HepG2 (cell line): ENCODE data around the gene EBP. TPM values are rescaled to one million over a fixed set of nuclear protein-coding genes. Genes with fewer than 3 reads are reported as not detected.

Source experiments
- ATAC-seq: fragments of 200-7000 bp; cut with Tn5 transposase; 3 replicates; pipeline ENCODE4 v1.9.1; 2020; ENCODE audit warnings: mild to moderate bottlenecking, moderate library complexity
- BruUV-seq: library from RNA; stranded (reverse); fragments of 400-500 nt; replicated peaks from 2 replicates; lab custom pipeline; 2021; lab: Mats Ljungman, UMichigan
- CTCF ChIA-PET: fragments of 300-600 bp; formaldehyde crosslinking; extraction: SDS; loops from one replicate; lab custom pipeline; 2021; ENCODE audit warnings: low total read pairs, inconsistent platforms, low intra/inter-chr PET ratio; lab: Yijun Ruan, JAX
- POLR2A ChIA-PET: fragments of 350-600 bp; sonication (Branson Sonifier 250); formaldehyde crosslinking; loops from one replicate; lab custom pipeline; 2020; ENCODE audit warnings: antibody characterized with exemption, inconsistent platforms; lab: Yijun Ruan, JAX
- DNase-seq: peaks from one replicate; pipeline ENCODE4 v3.0.0-alpha.2; 2015; ENCODE audit warnings: low spot score
- FAIRE-seq: peaks from 3 replicates; lab custom pipeline; 2011; peaks lifted over from hg19 to GRCh38; lab: Jason Lieb, UNC
- H2AFZ ChIP-seq: one replicate; pipeline ENCODE4 v1.6.1; 2011; ENCODE audit warnings: low read length, inconsistent platforms
- H3K27ac ChIP-seq: fragments of 300-600 bp; 3 replicates; pipeline ENCODE4 v1.8.0; 2011; ENCODE audit warnings: mixed run types, mild to moderate bottlenecking, mixed read lengths, low read length, inconsistent platforms; ENCODE audit not compliant: insufficient read depth; ENCODE audit errors: extremely low read length
- H3K27me3 ChIP-seq, 2 experiments: fragments of 200-600 bp in 1 of 2; 2 replicates in 1 of 2; 3 replicates in 1 of 2; pipeline versions ENCODE4 v1.6.0 to v1.8.0; 2011; ENCODE audit warnings: low read length in 2 of 2, mild to moderate bottlenecking in 2 of 2, moderate library complexity in 2 of 2, inconsistent platforms in 1 of 2; ENCODE audit not compliant: insufficient read depth in 2 of 2, control insufficient read depth in 1 of 2
- H3K36me3 ChIP-seq, 2 experiments: fragments of 200-600 bp in 1 of 2; replicated peaks in 1 of 2; 2 replicates in 1 of 2; 3 replicates in 1 of 2; pipeline versions ENCODE4 v1.5.1 to v1.8.0; 2011; ENCODE audit warnings: low read length in 2 of 2, inconsistent platforms in 1 of 2; ENCODE audit not compliant: insufficient read depth in 2 of 2, control insufficient read depth in 1 of 2
- H3K4me1 ChIP-seq: 2 replicates; pipeline ENCODE4 v1.5.1; 2012; ENCODE audit warnings: low read length, inconsistent platforms; ENCODE audit not compliant: insufficient read depth
- H3K4me2 ChIP-seq: 2 replicates; pipeline ENCODE4 v1.6.0; 2011; ENCODE audit warnings: low read depth, low read length, inconsistent platforms
- H3K4me3 ChIP-seq, 3 experiments: fragments of 200-600 bp in 1 of 3; sonication (generic), shearing (Covaris generic) in 1 of 3; replicated peaks in 1 of 3; 2 replicates each; pipeline ENCODE4 v1.5.1; 2011 to 2016; ENCODE audit warnings: low read length in 3 of 3, inconsistent platforms in 2 of 3, low read depth in 2 of 3, mild to moderate bottlenecking in 2 of 3, control low read depth in 1 of 3, mixed read lengths in 1 of 3; ENCODE audit not compliant: insufficient read depth in 1 of 3
- H3K79me2 ChIP-seq: one replicate; pipeline ENCODE4 v1.6.1; 2011; ENCODE audit warnings: low read length, inconsistent platforms; ENCODE audit not compliant: insufficient read depth
- H3K9ac ChIP-seq: 2 replicates; pipeline ENCODE4 v1.6.0; 2011; ENCODE audit warnings: mild to moderate bottlenecking, low read depth, low read length, inconsistent platforms; ENCODE audit not compliant: insufficient read depth
- H3K9me3 ChIP-seq: 2 replicates; pipeline ENCODE4 v1.5.1; 2012; ENCODE audit warnings: mild to moderate bottlenecking, low read length
- H4K20me1 ChIP-seq: 2 replicates; pipeline ENCODE4 v1.6.0; 2011; ENCODE audit warnings: inconsistent platforms, mild to moderate bottlenecking, low read length, moderate library complexity; ENCODE audit not compliant: insufficient read depth
- ATF4 ChIP-seq, 2 experiments: fragments of 450-650 bp in 1 of 2; sonication (generic) in 1 of 2; formaldehyde crosslinking; IDR thresholded peaks; 2 replicates each; pipeline versions ENCODE4 v1.5.0 to v1.8.0; 2020 to 2022; ENCODE audit warnings: mild to moderate bottlenecking in 1 of 2, missing genetic modification reagents in 1 of 2
- HMG20B ChIP-seq: conservative IDR thresholded peaks from 2 replicates; pipeline ENCODE4 v1.6.1; 2016; ENCODE audit warnings: missing genetic modification reagents, missing compliant biosample characterization
- HNF4G ChIP-seq, 2 experiments: sonication (generic) in 1 of 2; formaldehyde crosslinking in 1 of 2; IDR thresholded peaks; 2 replicates each; pipeline versions ENCODE4 v1.4.0 to v1.6.1; 2011 to 2020; ENCODE audit warnings: borderline replicate concordance in 2 of 2, low read depth in 2 of 2, mild to moderate bottlenecking in 2 of 2, low read length in 1 of 2, missing genetic modification reagents in 1 of 2, moderate library complexity in 1 of 2
- KLF16 ChIP-seq, 2 experiments: sonication (generic) in 1 of 2; formaldehyde crosslinking in 1 of 2; IDR thresholded peaks; 2 replicates each; pipeline versions ENCODE4 v1.6.1 to v1.8.0; 2016 to 2023; ENCODE audit warnings: missing genetic modification reagents in 2 of 2, missing compliant biosample characterization in 1 of 2
- MAFG ChIP-seq: sonication (generic); formaldehyde crosslinking; IDR thresholded peaks from 2 replicates; pipeline ENCODE4 v1.5.1; 2020; ENCODE audit warnings: mild to moderate bottlenecking, missing genetic modification reagents
- RELA ChIP-seq: sonication (generic); formaldehyde crosslinking; IDR thresholded peaks from 2 replicates; pipeline ENCODE4 v1.4.0; 2020; ENCODE audit warnings: missing genetic modification reagents
- RORA ChIP-seq: sonication (generic); formaldehyde crosslinking; IDR thresholded peaks from 2 replicates; pipeline ENCODE4 v1.5.0; 2020; ENCODE audit warnings: mild to moderate bottlenecking, missing genetic modification reagents, moderate library complexity
- SMAD1 ChIP-seq: sonication (generic); formaldehyde crosslinking; IDR thresholded peaks from 2 replicates; pipeline ENCODE4 v1.4.0; 2020; ENCODE audit warnings: missing genetic modification reagents, low read depth, mild to moderate bottlenecking, borderline replicate concordance
- SMARCE1 ChIP-seq: fragments of 450-650 bp; IDR thresholded peaks from 2 replicates; pipeline ENCODE4 v1.6.1; 2017; ENCODE audit warnings: borderline replicate concordance
- TCF7L2 ChIP-seq: IDR thresholded peaks from 2 replicates; pipeline ENCODE4 v1.6.1; 2011; ENCODE audit warnings: mild to moderate bottlenecking, low read depth, low read length, moderate library complexity
- ZFAT ChIP-seq: sonication (generic); formaldehyde crosslinking; conservative IDR thresholded peaks from 2 replicates; pipeline ENCODE4 v1.8.1; 2023; ENCODE audit warnings: missing genetic modification reagents, inconsistent platforms
- ZNF12 ChIP-seq: sonication (generic); formaldehyde crosslinking; IDR thresholded peaks from 2 replicates; pipeline ENCODE4 v1.5.0; 2020; ENCODE audit warnings: missing genetic modification reagents
- ZNF143 ChIP-seq: sonication (generic); formaldehyde crosslinking; IDR thresholded peaks from 2 replicates; pipeline ENCODE4 v1.4.0; 2020; ENCODE audit warnings: missing genetic modification reagents
- ZNF264 ChIP-seq: sonication (generic); formaldehyde crosslinking; IDR thresholded peaks from 2 replicates; pipeline ENCODE4 v1.4.0; 2020; ENCODE audit warnings: missing genetic modification reagents
- ZNF280D ChIP-seq: sonication (generic); formaldehyde crosslinking; IDR thresholded peaks from 2 replicates; pipeline ENCODE4 v1.5.1; 2020; ENCODE audit warnings: mild to moderate bottlenecking, missing genetic modification reagents
- ZNF441 ChIP-seq: sonication (generic); formaldehyde crosslinking; IDR thresholded peaks from 2 replicates; pipeline ENCODE4 v1.7.0; 2021; ENCODE audit warnings: missing genetic modification reagents, borderline replicate concordance
- WGBS: methylation state at CpG from one replicate; pipeline ENCODE4 v1.1.6; 2017; ENCODE audit warnings: low lambda C conversion rate; 5-methylcytosine and 5-hydroxymethylcytosine counted together
- in situ Hi-C: cut with HindIII; loops from 2 replicates; pipeline ENCODE4 v1.10.0; 2017; ENCODE audit warnings: low pct_unique_long_range_greater_than_20kb; ENCODE audit not compliant: extremely low pct_ligation_motif_present
- intact Hi-C: fragments of 100-400 bp; cut with micrococcal nuclease; formaldehyde crosslinking; loops from one replicate; pipeline ENCODE4 v1.10.0; 2022; ENCODE audit not compliant: unreplicated experiment
- polyA plus RNA-seq, 8 experiments: library from polyadenylated mRNA; depleted of rRNA in 3 of 8; stranded (reverse) in 7 of 8; unstranded in 1 of 8; fragments of >200 nt; fragmentation: Illumina TruSeq in 4 of 8; extraction: Trizol in 4 of 8; gene quantifications; 2 replicates each; pipeline versions ENCODE4 v1.2.1 to v1.2.3, GENCODE V29; 2011 to 2016; ENCODE audit warnings: low read depth in 4 of 8, missing spikeins in 1 of 8, mixed read lengths in 1 of 8; ENCODE audit not compliant: insufficient read depth in 1 of 8
- total RNA-seq, 5 experiments: library from RNA; depleted of rRNA; stranded (reverse); fragments of >200 nt; fragmentation: Illumina TruSeq; extraction: Trizol; gene quantifications; 2 replicates each; pipeline ENCODE4 v1.2.3, GENCODE V29; 2016; ENCODE audit warnings: low read depth in 1 of 5

Gene EBP
- total and polyA plus RNA-seq, 2 of the 13 experiments (the other 11 are each of a cell fraction or from before 2014, with no cell fraction given), result 106 to 260 TPM

GRCh38 chrX:48512371-48512935 lies 9.2 kb upstream of the EBP start:
- no peak overlapping the region for H2AFZ ChIP-seq
- DNase-seq (no peak), ATAC-seq (no peak), FAIRE-seq (no peak)
- no peaks in the 10 kb centered on the region for H3K27me3 ChIP-seq
- no peaks in the 10 kb centered on the region for H3K4me1 ChIP-seq
- H3K4me2 ChIP-seq, result no peak overlapping the region
- H3K9ac ChIP-seq, result no peak overlapping the region
- intact Hi-C loops, result no loop called here
- no peak for TF ChIP-seq RORA (CRISPR knock-in tag)
- no peak for TF ChIP-seq TCF7L2
- no peak for TF ChIP-seq ZNF280D (CRISPR knock-in tag)
- no peak for TF ChIP-seq ZNF143 (CRISPR knock-in tag)
- TF ChIP-seq ZNF441 (CRISPR knock-in tag), result no peak
- TF ChIP-seq RELA, result no peak
- TF ChIP-seq ZFAT (CRISPR knock-in tag), result no peak
- TF ChIP-seq HMG20B (CRISPR knock-in tag), result no peak
- no peak for TF ChIP-seq MAFG (CRISPR knock-in tag)
- no peak for TF ChIP-seq SMAD1
- no peak for TF ChIP-seq SMARCE1
- TF ChIP-seq HNF4G (IDR thresholded peaks at IDR 0.05; ENCODE audit: borderline replicate concordance, low read depth, low read length), result no peak
- TF ChIP-seq HNF4G (CRISPR knock-in tag; IDR thresholded peaks at IDR 0.05; ENCODE audit: borderline replicate concordance, low read depth), result no peak
- no peak for TF ChIP-seq ZNF12 (CRISPR knock-in tag)
- TF ChIP-seq KLF16 (CRISPR knock-in tag; IDR thresholded peaks at IDR 0.05), result no peak
- no peak for TF ChIP-seq ZNF264
- TF ChIP-seq ATF4 (CRISPR knock-in tag; IDR thresholded peaks at IDR 0.05), result no peak
- H3K79me2 ChIP-seq, result no peaks in the 10 kb centered on the region
- no peak overlapping the region for H3K4me3 ChIP-seq
- no peaks in the 10 kb centered on the region for H3K9me3 ChIP-seq
- no peaks in the 10 kb centered on the region for H3K36me3 ChIP-seq
- BruUV-seq, result no TSS peak
- ChIA-PET POLR2A (no interaction called here), CTCF (interaction anchor here (1.8 kb wide), 1 partner anchor 429 kb away, joined by 6 read pairs; no protein-coding TSS in a partner anchor)
- no peak overlapping the region for H3K27ac ChIP-seq
- no peaks in the 10 kb centered on the region for H4K20me1 ChIP-seq
- WGBS, result 87% methylated on average over 8 of the region's 20 CpGs
- in situ Hi-C loops, result no loop called here
